Measurements from ENCODE around the gene ARHGEF4.

DNA sequence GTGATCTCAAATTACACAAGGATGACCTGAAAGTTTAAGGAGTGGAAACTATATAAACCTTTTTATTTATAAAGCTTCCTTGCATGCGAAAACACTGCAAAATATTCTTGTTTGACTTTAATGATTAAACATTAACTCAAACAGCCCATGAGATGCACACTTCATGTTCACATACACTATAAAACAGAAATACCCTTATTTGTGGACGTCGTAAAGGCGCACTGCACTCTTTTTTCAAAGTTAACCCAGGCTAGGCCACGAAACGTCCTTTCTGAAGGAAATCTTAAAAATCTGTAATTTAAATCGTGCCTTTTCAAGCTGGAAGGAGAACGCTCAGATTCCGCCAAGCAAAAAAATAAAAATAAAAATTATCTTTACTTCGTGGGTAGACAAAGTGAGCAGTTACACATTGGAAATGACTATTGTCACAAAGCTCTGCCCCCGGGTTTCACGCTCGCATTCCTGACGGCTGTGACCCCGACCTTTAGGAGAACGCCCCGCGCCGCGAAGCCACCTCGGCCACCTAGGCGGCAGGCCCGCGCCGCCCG lies 255.8 kb downstream of the ARHGEF4 start:
- TF ChIP-seq POLR2AphosphoS5 (IDR thresholded peaks at IDR 0.05; ENCODE audit: low read depth, low read length) (no peak), CTCF (IDR thresholded peaks at IDR 0.05) (no peak), SIN3A (IDR thresholded peaks at IDR 0.05; ENCODE audit: borderline replicate concordance, insufficient read depth, low read depth, low read length) (no peak), TCF7L2 (IDR thresholded peaks at IDR 0.05; ENCODE audit: low read depth, low read length) (no peak)
- TF ChIP-seq, protein P1, sequence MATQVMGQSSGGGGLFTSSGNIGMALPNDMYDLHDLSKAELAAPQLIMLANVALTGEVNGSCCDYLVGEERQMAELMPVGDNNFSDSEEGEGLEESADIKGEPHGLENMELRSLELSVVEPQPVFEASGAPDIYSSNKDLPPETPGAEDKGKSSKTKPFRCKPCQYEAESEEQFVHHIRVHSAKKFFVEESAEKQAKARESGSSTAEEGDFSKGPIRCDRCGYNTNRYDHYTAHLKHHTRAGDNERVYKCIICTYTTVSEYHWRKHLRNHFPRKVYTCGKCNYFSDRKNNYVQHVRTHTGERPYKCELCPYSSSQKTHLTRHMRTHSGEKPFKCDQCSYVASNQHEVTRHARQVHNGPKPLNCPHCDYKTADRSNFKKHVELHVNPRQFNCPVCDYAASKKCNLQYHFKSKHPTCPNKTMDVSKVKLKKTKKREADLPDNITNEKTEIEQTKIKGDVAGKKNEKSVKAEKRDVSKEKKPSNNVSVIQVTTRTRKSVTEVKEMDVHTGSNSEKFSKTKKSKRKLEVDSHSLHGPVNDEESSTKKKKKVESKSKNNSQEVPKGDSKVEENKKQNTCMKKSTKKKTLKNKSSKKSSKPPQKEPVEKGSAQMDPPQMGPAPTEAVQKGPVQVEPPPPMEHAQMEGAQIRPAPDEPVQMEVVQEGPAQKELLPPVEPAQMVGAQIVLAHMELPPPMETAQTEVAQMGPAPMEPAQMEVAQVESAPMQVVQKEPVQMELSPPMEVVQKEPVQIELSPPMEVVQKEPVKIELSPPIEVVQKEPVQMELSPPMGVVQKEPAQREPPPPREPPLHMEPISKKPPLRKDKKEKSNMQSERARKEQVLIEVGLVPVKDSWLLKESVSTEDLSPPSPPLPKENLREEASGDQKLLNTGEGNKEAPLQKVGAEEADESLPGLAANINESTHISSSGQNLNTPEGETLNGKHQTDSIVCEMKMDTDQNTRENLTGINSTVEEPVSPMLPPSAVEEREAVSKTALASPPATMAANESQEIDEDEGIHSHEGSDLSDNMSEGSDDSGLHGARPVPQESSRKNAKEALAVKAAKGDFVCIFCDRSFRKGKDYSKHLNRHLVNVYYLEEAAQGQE (IDR thresholded peaks at IDR 0.05; ENCODE audit: insufficient read depth in 1 of 2, low read depth in 2 of 2, low read length in 1 of 2) = no peak
